BJ (cell line): ENCODE data around the gene CEACAM21. TPM values are rescaled to one million over a fixed set of nuclear protein-coding genes. Genes with fewer than 3 reads are reported as not detected.

Source experiments
- CTCF ChIA-PET: fragments of 350-600 bp; formaldehyde crosslinking; extraction: SDS; loops from one replicate; lab custom pipeline; 2021; ENCODE audit warnings: antibody characterized with exemption, inconsistent platforms; lab: Yijun Ruan, JAX
- POLR2A ChIA-PET: fragments of 300-600 bp; sonication (Branson Sonifier 250); formaldehyde crosslinking; extraction: SDS; loops from one replicate; lab custom pipeline; 2021; ENCODE audit warnings: antibody characterized with exemption; lab: Charles Lee
- DNase-seq: peaks from one replicate; pipeline ENCODE4 v3.0.0-alpha.2; 2011; ENCODE audit warnings: low read depth
- H3K27me3 ChIP-seq: 2 replicates; pipeline ENCODE4 v1.6.0; 2011; ENCODE audit warnings: low read length; ENCODE audit not compliant: control insufficient read depth, insufficient read depth
- H3K36me3 ChIP-seq: 2 replicates; pipeline ENCODE4 v1.5.1; 2011; ENCODE audit warnings: low read length; ENCODE audit not compliant: control insufficient read depth, insufficient read depth
- H3K4me3 ChIP-seq: 2 replicates; pipeline ENCODE4 v1.5.1; 2011; ENCODE audit warnings: low read depth, mild to moderate bottlenecking, control low read depth, low read length
- CTCF ChIP-seq: IDR thresholded peaks from 2 replicates; pipeline ENCODE4 v1.5.1; 2011; ENCODE audit warnings: low read depth, mild to moderate bottlenecking, control low read depth, inconsistent platforms, low read length, moderate library complexity; ENCODE audit not compliant: insufficient read depth
- polyA plus RNA-seq: library from polyadenylated mRNA; depleted of rRNA; stranded (reverse); fragments of >200 nt; gene quantifications from 2 replicates; pipeline ENCODE4 v1.2.3, GENCODE V29; 2011

The CEACAM21 gene
- polyA plus RNA-seq, 1 experiment, result not detected

- DNase-seq, result no peak
- H3K27me3 ChIP-seq, result peaks cover 3% of the 10 kb centered on the region; the same call in 1 of the 2 replicates
- TF ChIP-seq CTCF, result no peak
- CTCF ChIA-PET, result interaction anchor here (1.3 to 1.5 kb wide), 2 partner anchors 37 to 85 kb away, joined by 5 read pairs; no protein-coding TSS in a partner anchor
- POLR2A ChIA-PET, result no interaction called here
- H3K4me3 ChIP-seq, result no peak overlapping the region
- no peaks in the 10 kb centered on the region for H3K36me3 ChIP-seq
These were observed 40.8 kb upstream of the CEACAM21 start for GRCh38 chr19:41535029-41535622.

GRCh38 chr19:41537789-41538188 is 38.2 kb upstream of the CEACAM21 start:
- Histone ChIP-seq H3K36me3 (no peaks in the 10 kb centered on the region), H3K4me3 (no peak overlapping the region), H3K27me3 (peaks cover 3% of the 10 kb centered on the region; the same call in 1 of the 2 replicates)
- CTCF ChIA-PET, result interaction anchor here (0.6 to 7.1 kb wide), 7 partner anchors 17 to 88 kb away, joined by 3 to 57 read pairs (median 4); no protein-coding TSS in a partner anchor
- POLR2A ChIA-PET, result no interaction called here
- no peak for DNase-seq
- TF ChIP-seq CTCF, result peak; percentile 61

GRCh38 chr19:41540041-41540695 is 35.8 kb upstream of the CEACAM21 start:
- no peak overlapping the region for H3K4me3 ChIP-seq
- no peaks in the 10 kb centered on the region for H3K36me3 ChIP-seq
- peaks cover 5% of the 10 kb centered on the region; the same call in 1 of the 2 replicates for H3K27me3 ChIP-seq
- no peak for DNase-seq
- CTCF ChIA-PET, result interaction anchor here (0.8 to 7.1 kb wide), 3 partner anchors 23 to 97 kb away, joined by 3 to 57 read pairs (median 3); partner anchors contain the start of gene ERICH4
- POLR2A ChIA-PET, result no interaction called here
- no peak for TF ChIP-seq CTCF

GRCh38 chr19:41541990-41542584 is 33.9 kb upstream of the CEACAM21 start:
- peaks cover 6% of the 10 kb centered on the region; the same call in 1 of the 2 replicates for H3K27me3 ChIP-seq
- no peak for DNase-seq
- POLR2A ChIA-PET, result no interaction called here
- H3K4me3 ChIP-seq, result no peak overlapping the region
- CTCF ChIA-PET, result interaction anchor here (0.5 to 7.1 kb wide), 4 partner anchors 21 to 92 kb away, joined by 3 to 57 read pairs (median 4); no protein-coding TSS in a partner anchor
- H3K36me3 ChIP-seq, result no peaks in the 10 kb centered on the region
- TF ChIP-seq CTCF, result peak; percentile 62

- Histone ChIP-seq H3K36me3 (no peaks in the 10 kb centered on the region), H3K27me3 (peaks cover 5% of the 10 kb centered on the region), H3K4me3 (no peak overlapping the region)
- ChIA-PET CTCF (interaction anchor here (1.5 to 7.1 kb wide), 2 partner anchors 27 to 93 kb away, joined by 5 to 57 read pairs; no protein-coding TSS in a partner anchor), POLR2A (no interaction called here)
- TF ChIP-seq CTCF, result no peak
- no peak for DNase-seq
These were observed 33.3 kb upstream of the CEACAM21 start for GRCh38 chr19:41542622-41543021.
